ENCODE data around the gene FGF23. TPM values are rescaled to one million over a fixed set of nuclear protein-coding genes. Genes with fewer than 3 reads are reported as not detected.

The FGF23 gene
- polyA plus RNA-seq, 1 donor from 2014 or later = not detected

GRCh38 chr12:4417936-4418335 is 38.4 kb upstream of the FGF23 start:
- no peak overlapping the region for H2AFZ ChIP-seq (ENCODE audit: low read depth, low read length)
- H3F3A ChIP-seq (ENCODE audit: insufficient read depth, low read length, poor library complexity, severe bottlenecking) = peaks cover 5% of the 10 kb centered on the region
- H3K27me3 ChIP-seq (ENCODE audit: insufficient read depth, low read depth, low read length) = no peaks in the 10 kb centered on the region
- H3K79me2 ChIP-seq (replicated peaks; ENCODE audit: insufficient read depth, low read length) = no peaks in the 10 kb centered on the region
- H3K4me2 ChIP-seq (ENCODE audit: low read length) = no peak overlapping the region
- TF ChIP-seq CTCF (IDR thresholded peaks at IDR 0.05; ENCODE audit: poor library complexity, severe bottlenecking) (no peak), MXI1 (conservative IDR thresholded peaks at IDR 0.05; ENCODE audit: poor library complexity, severe bottlenecking) (no peak), EP300 (conservative IDR thresholded peaks at IDR 0.05; ENCODE audit: poor library complexity, severe bottlenecking) (no peak), TAF1 (IDR thresholded peaks at IDR 0.05; ENCODE audit: low read depth) (no peak), RAD21 (conservative IDR thresholded peaks at IDR 0.05) (no peak), SMC3 (conservative IDR thresholded peaks at IDR 0.05; ENCODE audit: poor library complexity) (no peak), POLR2AphosphoS5 (IDR thresholded peaks at IDR 0.05) (no peak), EZH2 (IDR thresholded peaks at IDR 0.05; ENCODE audit: borderline replicate concordance, insufficient read depth, low read length, poor library complexity, severe bottlenecking) (no peak)
- TF ChIP-seq, protein P1, sequence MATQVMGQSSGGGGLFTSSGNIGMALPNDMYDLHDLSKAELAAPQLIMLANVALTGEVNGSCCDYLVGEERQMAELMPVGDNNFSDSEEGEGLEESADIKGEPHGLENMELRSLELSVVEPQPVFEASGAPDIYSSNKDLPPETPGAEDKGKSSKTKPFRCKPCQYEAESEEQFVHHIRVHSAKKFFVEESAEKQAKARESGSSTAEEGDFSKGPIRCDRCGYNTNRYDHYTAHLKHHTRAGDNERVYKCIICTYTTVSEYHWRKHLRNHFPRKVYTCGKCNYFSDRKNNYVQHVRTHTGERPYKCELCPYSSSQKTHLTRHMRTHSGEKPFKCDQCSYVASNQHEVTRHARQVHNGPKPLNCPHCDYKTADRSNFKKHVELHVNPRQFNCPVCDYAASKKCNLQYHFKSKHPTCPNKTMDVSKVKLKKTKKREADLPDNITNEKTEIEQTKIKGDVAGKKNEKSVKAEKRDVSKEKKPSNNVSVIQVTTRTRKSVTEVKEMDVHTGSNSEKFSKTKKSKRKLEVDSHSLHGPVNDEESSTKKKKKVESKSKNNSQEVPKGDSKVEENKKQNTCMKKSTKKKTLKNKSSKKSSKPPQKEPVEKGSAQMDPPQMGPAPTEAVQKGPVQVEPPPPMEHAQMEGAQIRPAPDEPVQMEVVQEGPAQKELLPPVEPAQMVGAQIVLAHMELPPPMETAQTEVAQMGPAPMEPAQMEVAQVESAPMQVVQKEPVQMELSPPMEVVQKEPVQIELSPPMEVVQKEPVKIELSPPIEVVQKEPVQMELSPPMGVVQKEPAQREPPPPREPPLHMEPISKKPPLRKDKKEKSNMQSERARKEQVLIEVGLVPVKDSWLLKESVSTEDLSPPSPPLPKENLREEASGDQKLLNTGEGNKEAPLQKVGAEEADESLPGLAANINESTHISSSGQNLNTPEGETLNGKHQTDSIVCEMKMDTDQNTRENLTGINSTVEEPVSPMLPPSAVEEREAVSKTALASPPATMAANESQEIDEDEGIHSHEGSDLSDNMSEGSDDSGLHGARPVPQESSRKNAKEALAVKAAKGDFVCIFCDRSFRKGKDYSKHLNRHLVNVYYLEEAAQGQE (IDR thresholded peaks at IDR 0.05; ENCODE audit: borderline replicate concordance) = no peak
- no peak overlapping the region for H3K9ac ChIP-seq (ENCODE audit: low read length)
- no peak overlapping the region for H3K27ac ChIP-seq (ENCODE audit: low read length)
- H3K9me2 ChIP-seq (ENCODE audit: insufficient read depth, low read length) = no peaks in the 10 kb centered on the region
- H3K36me3 ChIP-seq (ENCODE audit: insufficient read depth, low read length) = no peaks in the 10 kb centered on the region
- H4K20me1 ChIP-seq (ENCODE audit: insufficient read depth) = no peaks in the 10 kb centered on the region
- H3K9me3 ChIP-seq (ENCODE audit: low read length) = no peaks in the 10 kb centered on the region
- no peak overlapping the region for H3K4me3 ChIP-seq (ENCODE audit: low read length)

DNA sequence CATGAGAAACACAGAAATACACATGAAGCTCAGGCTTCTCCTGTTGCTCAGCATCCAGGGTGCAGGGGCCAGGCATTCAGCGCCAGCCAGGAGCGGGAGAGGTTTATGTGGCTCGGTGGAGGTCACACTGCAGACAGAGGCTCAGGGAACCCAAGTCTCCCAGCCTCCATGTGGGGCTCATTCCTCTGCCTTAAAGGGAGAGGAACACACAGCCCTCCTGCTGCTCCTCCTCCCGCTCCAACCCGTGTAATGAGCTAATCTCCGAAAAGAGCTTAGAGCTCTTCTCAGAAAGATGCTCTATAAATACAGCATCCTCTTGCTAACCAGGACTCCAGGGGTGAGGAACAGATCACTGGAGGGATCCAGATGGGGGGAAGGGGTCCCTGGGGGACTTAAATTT is 37.9 kb upstream of the FGF23 start:
- no peaks in the 10 kb centered on the region for H4K20me1 ChIP-seq (ENCODE audit: insufficient read depth)
- H3K27ac ChIP-seq (ENCODE audit: low read length) = no peak overlapping the region
- H3K9ac ChIP-seq (ENCODE audit: low read length) = no peak overlapping the region
- TF ChIP-seq CTCF (IDR thresholded peaks at IDR 0.05; ENCODE audit: poor library complexity, severe bottlenecking) (no peak), TAF1 (IDR thresholded peaks at IDR 0.05; ENCODE audit: low read depth) (no peak), POLR2AphosphoS5 (IDR thresholded peaks at IDR 0.05) (no peak), SMC3 (conservative IDR thresholded peaks at IDR 0.05; ENCODE audit: poor library complexity) (no peak), EP300 (conservative IDR thresholded peaks at IDR 0.05; ENCODE audit: poor library complexity, severe bottlenecking) (no peak), RAD21 (conservative IDR thresholded peaks at IDR 0.05) (no peak), MXI1 (conservative IDR thresholded peaks at IDR 0.05; ENCODE audit: poor library complexity, severe bottlenecking) (no peak), EZH2 (IDR thresholded peaks at IDR 0.05; ENCODE audit: borderline replicate concordance, insufficient read depth, low read length, poor library complexity, severe bottlenecking) (no peak)
- TF ChIP-seq, protein P1 (IDR thresholded peaks at IDR 0.05; ENCODE audit: borderline replicate concordance) = no peak
- H3F3A ChIP-seq (ENCODE audit: insufficient read depth, low read length, poor library complexity, severe bottlenecking) = peaks cover 5% of the 10 kb centered on the region
- H3K4me3 ChIP-seq (ENCODE audit: low read length) = no peak overlapping the region
- no peaks in the 10 kb centered on the region for H3K36me3 ChIP-seq (ENCODE audit: insufficient read depth, low read length)
- H3K79me2 ChIP-seq (replicated peaks; ENCODE audit: insufficient read depth, low read length) = no peaks in the 10 kb centered on the region
- no peaks in the 10 kb centered on the region for H3K27me3 ChIP-seq (ENCODE audit: insufficient read depth, low read depth, low read length)
- no peak overlapping the region for H2AFZ ChIP-seq (ENCODE audit: low read depth, low read length)
- no peak overlapping the region for H3K4me2 ChIP-seq (ENCODE audit: low read length)
- no peaks in the 10 kb centered on the region for H3K9me3 ChIP-seq (ENCODE audit: low read length)
- no peaks in the 10 kb centered on the region for H3K9me2 ChIP-seq (ENCODE audit: insufficient read depth, low read length)

Data from neural cell (in vitro differentiated cells).